Activated effector memory CD4-positive, alpha-beta T cell treated with anti-CD3 and anti-CD28 coated beads, Interleukin-2, amount 50 U/mL, for 16 hours (primary cell): ENCODE results near the gene TRIM41.

Experiments used
- DNase-seq: peaks from one replicate; pipeline ENCODE4 v3.0.0-alpha.2; 2020

Gene TRIM41

GRCh38 chr5:181233801-181234454 lies 10.8 kb downstream of the TRIM41 start:
- DNase-seq, result no peak

GRCh38 chr5:181234455-181235306 lies 11.6 kb downstream of the TRIM41 start:
- DNase-seq, result no peak

GRCh38 chr5:181235323-181235688 lies 12.2 kb downstream of the TRIM41 start:
- no peak for DNase-seq

- DNase-seq, result no peak
Observed at GRCh38 chr5:181235689-181236366, 12.7 kb downstream of the TRIM41 start.

- no peak for DNase-seq
Observed at GRCh38 chr5:181236471-181236870, 13.4 kb downstream of the TRIM41 start.

GRCh38 chr5:181236954-181237641 lies 14.0 kb downstream of the TRIM41 start:
- no peak for DNase-seq

- DNase-seq, result no peak
Observed at GRCh38 chr5:181237729-181238385, 14.8 kb downstream of the TRIM41 start.

GRCh38 chr5:181239062-181239663 lies 16.1 kb downstream of the TRIM41 start:
- no peak for DNase-seq

- peak; percentile 82 for DNase-seq
Observed at GRCh38 chr5:181241393-181241975, 18.4 kb downstream of the TRIM41 start.

GRCh38 chr5:181242031-181242451 lies 19.0 kb downstream of the TRIM41 start:
- DNase-seq, result no peak

- no peak for DNase-seq
Observed at GRCh38 chr5:181243018-181243563, 20.0 kb downstream of the TRIM41 start.

- peak; percentile 96 for DNase-seq
Observed at GRCh38 chr5:181243564-181244343, 20.7 kb downstream of the TRIM41 start, which contains the start of gene RACK1. RACK1 (minus strand) TSS chr5:181243906; CDS start chr5:181243800, 106 bp downstream.

- DNase-seq, result peak; percentile 46
Observed at GRCh38 chr5:181245427-181246275, 22.6 kb downstream of the TRIM41 start.

- peak; percentile 92 for DNase-seq
Observed at GRCh38 chr5:181246276-181247049, 23.4 kb downstream of the TRIM41 start.

GRCh38 chr5:181248277-181248676 lies 25.2 kb downstream of the TRIM41 start:
- DNase-seq, result no peak

- DNase-seq, result no peak
Observed at GRCh38 chr5:181255276-181255675, 32.2 kb downstream of the TRIM41 start.

- no peak for DNase-seq
Observed at GRCh38 chr5:181255836-181256578, 32.9 kb downstream of the TRIM41 start.

- no peak for DNase-seq
Observed at GRCh38 chr5:181258576-181258975, 35.5 kb downstream of the TRIM41 start.
